Measurements from ENCODE around the gene PCDHB5.

- TF ChIP-seq, protein P1, sequence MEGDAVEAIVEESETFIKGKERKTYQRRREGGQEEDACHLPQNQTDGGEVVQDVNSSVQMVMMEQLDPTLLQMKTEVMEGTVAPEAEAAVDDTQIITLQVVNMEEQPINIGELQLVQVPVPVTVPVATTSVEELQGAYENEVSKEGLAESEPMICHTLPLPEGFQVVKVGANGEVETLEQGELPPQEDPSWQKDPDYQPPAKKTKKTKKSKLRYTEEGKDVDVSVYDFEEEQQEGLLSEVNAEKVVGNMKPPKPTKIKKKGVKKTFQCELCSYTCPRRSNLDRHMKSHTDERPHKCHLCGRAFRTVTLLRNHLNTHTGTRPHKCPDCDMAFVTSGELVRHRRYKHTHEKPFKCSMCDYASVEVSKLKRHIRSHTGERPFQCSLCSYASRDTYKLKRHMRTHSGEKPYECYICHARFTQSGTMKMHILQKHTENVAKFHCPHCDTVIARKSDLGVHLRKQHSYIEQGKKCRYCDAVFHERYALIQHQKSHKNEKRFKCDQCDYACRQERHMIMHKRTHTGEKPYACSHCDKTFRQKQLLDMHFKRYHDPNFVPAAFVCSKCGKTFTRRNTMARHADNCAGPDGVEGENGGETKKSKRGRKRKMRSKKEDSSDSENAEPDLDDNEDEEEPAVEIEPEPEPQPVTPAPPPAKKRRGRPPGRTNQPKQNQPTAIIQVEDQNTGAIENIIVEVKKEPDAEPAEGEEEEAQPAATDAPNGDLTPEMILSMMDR (IDR thresholded peaks at IDR 0.05), result no peak
- TF ChIP-seq EZH2 (IDR thresholded peaks at IDR 0.05; ENCODE audit: borderline replicate concordance, insufficient read depth, low read depth, low read length, poor library complexity, severe bottlenecking), result no peak
Measured at GRCh38 chr5:141150224-141150992, 15.4 kb downstream of the PCDHB5 start.

Data from B cell (primary cell).